GM12865 (cell line): ENCODE measurements around the gene DYNC1H1.

Experiments
- DNase-seq: peaks from one replicate; pipeline ENCODE4 v3.0.0; 2010; ENCODE audit warnings: low read depth
- H3K4me3 ChIP-seq: 2 replicates; pipeline ENCODE4 v1.5.1; 2011; ENCODE audit warnings: mild to moderate bottlenecking, low read depth, low read length, control low read depth
- TF ChIP-seq, protein P1 (sequence below): IDR thresholded peaks from 2 replicates; pipeline ENCODE4 v1.5.1; 2011; ENCODE audit warnings: low read length, control low read depth, low read depth, inconsistent platforms; ENCODE audit not compliant: insufficient read depth; ENCODE audit errors: missing control alignments

DYNC1H1 gene

DNA sequence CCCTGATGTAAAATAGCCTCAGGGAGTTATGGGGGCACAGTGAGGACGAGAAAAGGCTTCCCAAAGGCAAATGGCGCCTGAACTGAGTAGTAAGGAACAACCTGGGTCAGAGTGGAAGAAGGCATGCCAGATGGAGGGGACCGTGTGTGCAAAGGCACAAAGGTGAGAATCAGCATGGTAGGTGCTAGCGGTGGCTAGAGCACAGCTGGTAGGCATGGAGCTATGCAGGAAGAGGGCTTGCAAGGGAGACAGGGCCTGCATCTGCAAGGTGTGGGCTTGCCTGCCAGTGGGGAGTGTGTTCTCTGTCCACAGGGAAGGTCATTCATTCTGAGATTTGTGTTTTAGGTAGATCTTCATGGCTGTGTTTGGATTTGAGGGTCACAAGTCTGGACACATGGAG is 141.0 kb downstream of the DYNC1H1 start:
- no peak for DNase-seq
- TF ChIP-seq, protein P1, sequence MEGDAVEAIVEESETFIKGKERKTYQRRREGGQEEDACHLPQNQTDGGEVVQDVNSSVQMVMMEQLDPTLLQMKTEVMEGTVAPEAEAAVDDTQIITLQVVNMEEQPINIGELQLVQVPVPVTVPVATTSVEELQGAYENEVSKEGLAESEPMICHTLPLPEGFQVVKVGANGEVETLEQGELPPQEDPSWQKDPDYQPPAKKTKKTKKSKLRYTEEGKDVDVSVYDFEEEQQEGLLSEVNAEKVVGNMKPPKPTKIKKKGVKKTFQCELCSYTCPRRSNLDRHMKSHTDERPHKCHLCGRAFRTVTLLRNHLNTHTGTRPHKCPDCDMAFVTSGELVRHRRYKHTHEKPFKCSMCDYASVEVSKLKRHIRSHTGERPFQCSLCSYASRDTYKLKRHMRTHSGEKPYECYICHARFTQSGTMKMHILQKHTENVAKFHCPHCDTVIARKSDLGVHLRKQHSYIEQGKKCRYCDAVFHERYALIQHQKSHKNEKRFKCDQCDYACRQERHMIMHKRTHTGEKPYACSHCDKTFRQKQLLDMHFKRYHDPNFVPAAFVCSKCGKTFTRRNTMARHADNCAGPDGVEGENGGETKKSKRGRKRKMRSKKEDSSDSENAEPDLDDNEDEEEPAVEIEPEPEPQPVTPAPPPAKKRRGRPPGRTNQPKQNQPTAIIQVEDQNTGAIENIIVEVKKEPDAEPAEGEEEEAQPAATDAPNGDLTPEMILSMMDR, result no peak
- no peak overlapping the region for H3K4me3 ChIP-seq
